Neural progenitor cell (in vitro differentiated cells): ENCODE results near the gene HIF1AN.

Experiments used
- EZH2 ChIP-seq: fragments of 200-600 bp; sonication (generic); IDR thresholded peaks from 2 replicates; pipeline ENCODE4 v1.6.1; 2017; ENCODE audit warnings: antibody characterized with exemption, mild to moderate bottlenecking, moderate library complexity
- EZH2phosphoT487 ChIP-seq: fragments of 200-600 bp; sonication (generic); IDR thresholded peaks from 2 replicates; pipeline ENCODE4 v1.6.1; 2017; ENCODE audit warnings: antibody characterized with exemption
- TF ChIP-seq, protein P1 (sequence below): fragments of 200-600 bp; sonication (generic); IDR thresholded peaks from 2 replicates; pipeline ENCODE4 v1.5.1; 2017; ENCODE audit warnings: antibody characterized with exemption, mild to moderate bottlenecking

- TF ChIP-seq, protein P1, sequence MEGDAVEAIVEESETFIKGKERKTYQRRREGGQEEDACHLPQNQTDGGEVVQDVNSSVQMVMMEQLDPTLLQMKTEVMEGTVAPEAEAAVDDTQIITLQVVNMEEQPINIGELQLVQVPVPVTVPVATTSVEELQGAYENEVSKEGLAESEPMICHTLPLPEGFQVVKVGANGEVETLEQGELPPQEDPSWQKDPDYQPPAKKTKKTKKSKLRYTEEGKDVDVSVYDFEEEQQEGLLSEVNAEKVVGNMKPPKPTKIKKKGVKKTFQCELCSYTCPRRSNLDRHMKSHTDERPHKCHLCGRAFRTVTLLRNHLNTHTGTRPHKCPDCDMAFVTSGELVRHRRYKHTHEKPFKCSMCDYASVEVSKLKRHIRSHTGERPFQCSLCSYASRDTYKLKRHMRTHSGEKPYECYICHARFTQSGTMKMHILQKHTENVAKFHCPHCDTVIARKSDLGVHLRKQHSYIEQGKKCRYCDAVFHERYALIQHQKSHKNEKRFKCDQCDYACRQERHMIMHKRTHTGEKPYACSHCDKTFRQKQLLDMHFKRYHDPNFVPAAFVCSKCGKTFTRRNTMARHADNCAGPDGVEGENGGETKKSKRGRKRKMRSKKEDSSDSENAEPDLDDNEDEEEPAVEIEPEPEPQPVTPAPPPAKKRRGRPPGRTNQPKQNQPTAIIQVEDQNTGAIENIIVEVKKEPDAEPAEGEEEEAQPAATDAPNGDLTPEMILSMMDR, result no peak
- TF ChIP-seq EZH2, result no peak
- TF ChIP-seq EZH2phosphoT487, result no peak
Measured at GRCh38 chr10:100522107-100522801, 13.5 kb upstream of the HIF1AN start.
